Measurements from ENCODE around the gene TP53I13.

TP53I13 gene

GRCh38 chr17:29617125-29617480, 48.6 kb downstream of the TP53I13 start:
- H3K27me3 ChIP-seq (ENCODE audit: low read depth, low read length) = no peaks in the 10 kb centered on the region; the same call in 1 of the 2 replicates
- peak; percentile 85 for TF ChIP-seq CTCF (IDR thresholded peaks at IDR 0.05; ENCODE audit: low read depth, low read length)
- no peak for TF ChIP-seq EZH2phosphoT487 (IDR thresholded peaks at IDR 0.05; ENCODE audit: low read depth)
- peaks cover 13% of the 10 kb centered on the region; the same call in 1 of the 2 replicates for H3K4me1 ChIP-seq (ENCODE audit: low read length)
- no peaks in the 10 kb centered on the region for H3K9me3 ChIP-seq (ENCODE audit: insufficient read depth, low read length)
- H4K20me1 ChIP-seq (ENCODE audit: insufficient read depth, low read length) = peaks cover 6% of the 10 kb centered on the region
- H3K4me3 ChIP-seq (ENCODE audit: low read length) = peak overlapping the region; percentile 89
- H3K79me2 ChIP-seq (ENCODE audit: low read length) = no peaks in the 10 kb centered on the region
- H3K4me2 ChIP-seq (ENCODE audit: low read length) = peak overlapping the region; percentile 97
- no peak overlapping the region for H3K27ac ChIP-seq (ENCODE audit: low read length)
- peaks cover 4% of the 10 kb centered on the region for H3K36me3 ChIP-seq (replicated peaks; ENCODE audit: low read depth, low read length)
- peak overlapping the region; percentile 87 for H2AFZ ChIP-seq (ENCODE audit: low read depth, low read length)
- peak overlapping the region; percentile 80 for H3K9ac ChIP-seq (ENCODE audit: low read length)

GRCh38 chr17:29617481-29618271, 49.2 kb downstream of the TP53I13 start:
- Histone ChIP-seq H2AFZ (ENCODE audit: low read depth, low read length) (peak overlapping the region; percentile 87), H3K79me2 (ENCODE audit: low read length) (no peaks in the 10 kb centered on the region), H3K9ac (ENCODE audit: low read length) (peak overlapping the region; percentile 80), H3K4me3 (ENCODE audit: low read length) (peak overlapping the region; percentile 89), H3K4me2 (ENCODE audit: low read length) (peak overlapping the region; percentile 97), H3K27ac (ENCODE audit: low read length) (peak overlapping the region; percentile 26; the same call in 1 of the 2 replicates), H3K36me3 (replicated peaks; ENCODE audit: low read depth, low read length) (peaks cover 4% of the 10 kb centered on the region), H4K20me1 (ENCODE audit: insufficient read depth, low read length) (peaks cover 6% of the 10 kb centered on the region), H3K27me3 (ENCODE audit: low read depth, low read length) (no peaks in the 10 kb centered on the region; the same call in 1 of the 2 replicates), H3K9me3 (ENCODE audit: insufficient read depth, low read length) (no peaks in the 10 kb centered on the region), H3K4me1 (ENCODE audit: low read length) (peaks cover 13% of the 10 kb centered on the region; the same call in 1 of the 2 replicates)
- TF ChIP-seq CTCF (IDR thresholded peaks at IDR 0.05; ENCODE audit: low read depth, low read length) (peak; percentile 83), EZH2phosphoT487 (IDR thresholded peaks at IDR 0.05; ENCODE audit: low read depth) (no peak)

GRCh38 chr17:29618272-29619065, 50.0 kb downstream of the TP53I13 start:
- no peak for TF ChIP-seq EZH2phosphoT487 (IDR thresholded peaks at IDR 0.05; ENCODE audit: low read depth)
- TF ChIP-seq CTCF (IDR thresholded peaks at IDR 0.05; ENCODE audit: low read depth, low read length) = peak; percentile 2; the same call in 1 of the 2 replicates
- peak overlapping the region; percentile 97 for H3K4me2 ChIP-seq (ENCODE audit: low read length)
- peak overlapping the region; percentile 89 for H3K4me3 ChIP-seq (ENCODE audit: low read length)
- peak overlapping the region; percentile 55 for H3K9ac ChIP-seq (ENCODE audit: low read length)
- peaks cover 3% of the 10 kb centered on the region for H3K36me3 ChIP-seq (replicated peaks; ENCODE audit: low read depth, low read length)
- no peaks in the 10 kb centered on the region for H3K79me2 ChIP-seq (ENCODE audit: low read length)
- H3K27me3 ChIP-seq (ENCODE audit: low read depth, low read length) = no peaks in the 10 kb centered on the region; the same call in 1 of the 2 replicates
- peaks cover 13% of the 10 kb centered on the region; the same call in 1 of the 2 replicates for H3K4me1 ChIP-seq (ENCODE audit: low read length)
- H4K20me1 ChIP-seq (ENCODE audit: insufficient read depth, low read length) = peaks cover 6% of the 10 kb centered on the region
- H3K9me3 ChIP-seq (ENCODE audit: insufficient read depth, low read length) = no peaks in the 10 kb centered on the region
- H2AFZ ChIP-seq (ENCODE audit: low read depth, low read length) = peak overlapping the region; percentile 74; the same call in 1 of the 2 replicates
- no peak overlapping the region for H3K27ac ChIP-seq (ENCODE audit: low read length)

- no peak overlapping the region for H3K27ac ChIP-seq (ENCODE audit: low read length)
- H3K36me3 ChIP-seq (replicated peaks; ENCODE audit: low read depth, low read length) = no peaks in the 10 kb centered on the region
- no peak overlapping the region for H3K4me3 ChIP-seq (ENCODE audit: low read length)
- H2AFZ ChIP-seq (ENCODE audit: low read depth, low read length) = no peak overlapping the region
- H3K9me3 ChIP-seq (ENCODE audit: insufficient read depth, low read length) = no peaks in the 10 kb centered on the region
- peaks cover 13% of the 10 kb centered on the region; the same call in 1 of the 2 replicates for H3K4me1 ChIP-seq (ENCODE audit: low read length)
- peaks cover 6% of the 10 kb centered on the region for H4K20me1 ChIP-seq (ENCODE audit: insufficient read depth, low read length)
- H3K4me2 ChIP-seq (ENCODE audit: low read length) = no peak overlapping the region
- no peaks in the 10 kb centered on the region for H3K79me2 ChIP-seq (ENCODE audit: low read length)
- TF ChIP-seq EZH2phosphoT487 (IDR thresholded peaks at IDR 0.05; ENCODE audit: low read depth) = no peak
- TF ChIP-seq CTCF (IDR thresholded peaks at IDR 0.05; ENCODE audit: low read depth, low read length) = peak; percentile 45
- no peaks in the 10 kb centered on the region; the same call in 1 of the 2 replicates for H3K27me3 ChIP-seq (ENCODE audit: low read depth, low read length)
- H3K9ac ChIP-seq (ENCODE audit: low read length) = no peak overlapping the region
These were observed 50.8 kb downstream of the TP53I13 start for GRCh38 chr17:29619251-29619650.

Measured in OCI-LY3 (cell line).